ENCODE data around the gene GBA3. TPM values are rescaled to one million over a fixed set of nuclear protein-coding genes. Genes with fewer than 3 reads are reported as not detected.

Gene GBA3
- total and polyA plus RNA-seq, 2 experiments from 2014 or later = not detected

- TF ChIP-seq EZH2phosphoT487 (IDR thresholded peaks at IDR 0.05; ENCODE audit: unreplicated experiment) (no peak), STAT1 (IDR thresholded peaks at IDR 0.05; ENCODE audit: unreplicated experiment) (no peak), ZNF462 (CRISPR knock-in tag; IDR thresholded peaks at IDR 0.05) (no peak), CREB1 (CRISPR knock-in tag; IDR thresholded peaks at IDR 0.05; ENCODE audit: low read depth) (no peak)
Measured at GRCh38 chr4:22653752-22654151, 39.0 kb upstream of the GBA3 start (continued).

- Histone ChIP-seq H3K9me2 (ENCODE audit: insufficient read depth) (no peaks in the 10 kb centered on the region), H4K20me1 (replicated peaks; ENCODE audit: insufficient read depth) (no peaks in the 10 kb centered on the region; the same call in 1 of the 2 replicates), H2AFZ (no peak overlapping the region), H3K27me3 (ENCODE audit: insufficient read depth) (no peaks in the 10 kb centered on the region), H3K27ac (ENCODE audit: low read depth) (no peak overlapping the region), H3K36me3 (ENCODE audit: insufficient read depth) (no peaks in the 10 kb centered on the region), H3K4me1 (ENCODE audit: insufficient read depth) (no peaks in the 10 kb centered on the region), H3K4me3 (no peak overlapping the region), H3K4me2 (no peak overlapping the region), H3K79me2 (replicated peaks; ENCODE audit: insufficient read depth) (no peaks in the 10 kb centered on the region), H3F3A (replicated peaks; ENCODE audit: low read depth) (no peaks in the 10 kb centered on the region)
- Mint-ChIP-seq H3K36me3 (ENCODE audit: low read depth) (no peaks in the 10 kb centered on the region), H3K27ac (no peak overlapping the region), H3K27me3 (ENCODE audit: insufficient read depth, low read depth, poor library complexity) (peaks cover 1% of the 10 kb centered on the region), H3K4me3 (no peak overlapping the region), H3K9me3 (no peaks in the 10 kb centered on the region), H3K4me1 (no peaks in the 10 kb centered on the region)
- ATAC-seq = no peak
- DNase-seq (ENCODE audit: low spot score) = no peak
- no peak for TF ChIP-seq JUNB (IDR thresholded peaks at IDR 0.05; ENCODE audit: unreplicated experiment)
- TF ChIP-seq ZNF462 (CRISPR knock-in tag; IDR thresholded peaks at IDR 0.05) = no peak
- no peak for TF ChIP-seq CREB1 (CRISPR knock-in tag; IDR thresholded peaks at IDR 0.05; ENCODE audit: low read depth)
- no peak for TF ChIP-seq NANOG (IDR thresholded peaks at IDR 0.05; ENCODE audit: borderline replicate concordance)
- no peak for TF ChIP-seq CTCF (conservative IDR thresholded peaks at IDR 0.05; ENCODE audit: low read depth in 2 of 2)
- TF ChIP-seq ZNF331 (CRISPR knock-in tag; IDR thresholded peaks at IDR 0.05; ENCODE audit: low read depth) = no peak
Measured at GRCh38 chr4:22661443-22661842, 31.3 kb upstream of the GBA3 start.
